GM12801 (cell line): ENCODE results near the gene GP1BB.

ENCODE experiments used
- TF ChIP-seq, protein P1 (sequence below): IDR thresholded peaks from one replicate; pipeline ENCODE4 v1.5.1; 2011; ENCODE audit warnings: control low read depth; ENCODE audit not compliant: insufficient read length; ENCODE audit errors: extremely low read depth

The GP1BB gene

DNA sequence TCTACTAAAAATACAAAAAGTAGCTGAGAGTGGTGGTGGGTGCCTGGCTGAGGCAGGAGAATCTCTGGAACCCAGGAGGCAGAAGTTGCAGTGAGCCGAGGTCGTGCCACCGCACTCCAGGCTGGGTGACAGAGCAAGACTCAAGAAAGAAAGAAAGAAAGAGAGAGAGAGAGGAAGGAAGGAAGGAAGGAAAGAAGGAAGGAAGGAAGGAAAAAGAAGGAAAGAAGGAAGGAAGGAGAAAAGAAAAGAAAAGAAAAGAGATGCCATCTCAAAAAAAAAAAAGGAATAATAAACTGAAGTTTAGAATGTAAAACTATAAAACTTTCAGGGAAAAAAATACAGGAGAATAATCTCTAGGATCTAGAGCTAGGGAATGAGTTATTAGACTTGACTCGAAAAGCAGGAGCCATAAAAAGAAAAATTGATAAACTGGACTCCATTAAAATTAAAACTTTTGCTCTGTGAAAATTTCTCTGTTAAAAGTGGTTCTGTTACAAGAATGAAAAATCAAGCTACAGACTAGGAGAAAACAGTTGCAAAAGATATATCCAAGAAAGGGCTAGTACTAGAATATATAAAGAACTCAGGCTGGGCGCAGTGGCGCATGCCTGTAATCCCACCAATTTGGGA, 22.4 kb upstream of the GP1BB start:
- TF ChIP-seq, protein P1, sequence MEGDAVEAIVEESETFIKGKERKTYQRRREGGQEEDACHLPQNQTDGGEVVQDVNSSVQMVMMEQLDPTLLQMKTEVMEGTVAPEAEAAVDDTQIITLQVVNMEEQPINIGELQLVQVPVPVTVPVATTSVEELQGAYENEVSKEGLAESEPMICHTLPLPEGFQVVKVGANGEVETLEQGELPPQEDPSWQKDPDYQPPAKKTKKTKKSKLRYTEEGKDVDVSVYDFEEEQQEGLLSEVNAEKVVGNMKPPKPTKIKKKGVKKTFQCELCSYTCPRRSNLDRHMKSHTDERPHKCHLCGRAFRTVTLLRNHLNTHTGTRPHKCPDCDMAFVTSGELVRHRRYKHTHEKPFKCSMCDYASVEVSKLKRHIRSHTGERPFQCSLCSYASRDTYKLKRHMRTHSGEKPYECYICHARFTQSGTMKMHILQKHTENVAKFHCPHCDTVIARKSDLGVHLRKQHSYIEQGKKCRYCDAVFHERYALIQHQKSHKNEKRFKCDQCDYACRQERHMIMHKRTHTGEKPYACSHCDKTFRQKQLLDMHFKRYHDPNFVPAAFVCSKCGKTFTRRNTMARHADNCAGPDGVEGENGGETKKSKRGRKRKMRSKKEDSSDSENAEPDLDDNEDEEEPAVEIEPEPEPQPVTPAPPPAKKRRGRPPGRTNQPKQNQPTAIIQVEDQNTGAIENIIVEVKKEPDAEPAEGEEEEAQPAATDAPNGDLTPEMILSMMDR = no peak

DNA sequence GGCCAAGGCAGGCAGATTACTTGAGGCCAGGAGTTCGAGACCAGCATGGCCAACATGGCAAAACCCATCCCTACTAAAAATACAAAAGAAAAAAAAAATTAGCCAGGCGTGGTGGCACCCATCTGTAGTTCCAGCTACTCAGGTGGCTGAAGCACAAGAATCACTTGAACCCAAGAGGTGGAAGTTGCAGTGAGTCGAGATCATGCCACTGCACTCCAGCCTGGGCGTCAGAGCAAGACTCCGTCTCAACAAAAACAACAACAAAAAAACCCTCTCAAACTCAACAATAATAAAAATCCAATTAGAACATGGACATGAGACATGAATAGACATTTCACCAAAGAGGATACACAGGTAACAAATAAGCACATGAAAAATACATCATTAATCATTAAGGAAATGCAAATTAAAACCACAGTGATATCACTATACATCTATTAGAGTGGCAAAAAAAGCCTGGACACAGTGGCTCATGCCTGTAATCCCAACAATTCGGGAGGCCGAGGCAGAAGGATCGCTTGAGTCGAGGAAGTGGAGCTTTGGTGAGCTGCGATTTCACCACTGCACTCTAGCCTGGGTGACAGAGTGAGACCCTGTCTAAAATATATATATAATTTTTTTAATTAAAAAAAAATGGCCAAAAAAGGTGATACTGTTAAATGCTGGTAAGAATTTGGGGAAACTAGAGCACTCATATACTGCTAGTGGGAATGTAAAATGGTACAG, 21.8 kb upstream of the GP1BB start:
- TF ChIP-seq, protein P1 = no peak

DNA sequence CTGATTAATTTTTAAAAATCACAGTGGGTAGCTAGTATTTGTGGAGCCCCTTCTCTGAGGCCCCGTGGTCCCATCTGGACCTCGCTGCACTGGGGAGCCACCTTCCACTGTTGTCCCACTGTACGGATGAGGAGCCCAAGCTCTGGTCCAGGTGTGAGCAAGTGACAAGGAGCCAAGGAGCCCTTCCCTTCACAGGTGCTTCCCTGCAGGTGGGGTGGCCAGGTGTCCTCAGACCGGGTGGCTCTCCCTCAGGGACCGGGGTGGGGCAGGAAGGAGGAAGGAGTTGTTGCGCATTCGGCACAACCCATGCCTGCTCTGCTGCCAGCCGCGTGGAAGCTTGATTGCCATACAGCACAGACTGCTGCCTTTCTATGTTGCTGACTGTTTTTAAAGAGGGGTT, 19.5 kb upstream of the GP1BB start:
- TF ChIP-seq, protein P1 = no peak

DNA sequence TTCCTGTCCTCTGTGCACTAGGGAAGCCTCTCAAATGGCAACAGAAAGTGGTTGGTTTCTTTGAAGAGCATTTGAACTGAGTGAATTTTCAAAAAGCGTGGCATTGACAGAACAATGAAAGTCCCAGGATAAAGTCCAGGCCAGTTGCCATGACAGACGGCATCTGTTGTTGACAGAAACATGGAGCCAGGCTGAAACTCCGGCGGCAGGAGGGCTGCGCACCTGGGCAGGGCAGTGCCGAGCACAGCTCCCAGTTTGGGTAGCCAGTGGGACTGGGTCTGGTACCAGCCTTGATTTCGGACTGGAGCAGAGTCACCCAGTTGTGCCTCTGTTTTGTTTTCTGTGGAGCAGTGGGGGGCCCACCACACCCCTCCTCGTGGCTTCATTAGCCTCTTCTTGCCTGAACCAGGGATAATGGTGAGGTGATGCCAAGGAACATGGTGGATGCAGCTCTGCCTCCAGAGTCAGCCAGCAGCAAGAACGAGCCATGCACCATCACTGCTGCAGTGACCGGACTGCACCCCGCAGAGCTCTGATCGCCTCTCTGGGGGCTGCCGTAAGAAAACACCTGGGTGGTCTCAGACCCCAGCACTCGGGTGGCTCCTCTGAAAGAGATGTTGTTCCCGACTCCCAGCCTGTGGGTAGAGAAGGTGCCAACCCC, 18.9 kb upstream of the GP1BB start:
- TF ChIP-seq, protein P1 = no peak

DNA sequence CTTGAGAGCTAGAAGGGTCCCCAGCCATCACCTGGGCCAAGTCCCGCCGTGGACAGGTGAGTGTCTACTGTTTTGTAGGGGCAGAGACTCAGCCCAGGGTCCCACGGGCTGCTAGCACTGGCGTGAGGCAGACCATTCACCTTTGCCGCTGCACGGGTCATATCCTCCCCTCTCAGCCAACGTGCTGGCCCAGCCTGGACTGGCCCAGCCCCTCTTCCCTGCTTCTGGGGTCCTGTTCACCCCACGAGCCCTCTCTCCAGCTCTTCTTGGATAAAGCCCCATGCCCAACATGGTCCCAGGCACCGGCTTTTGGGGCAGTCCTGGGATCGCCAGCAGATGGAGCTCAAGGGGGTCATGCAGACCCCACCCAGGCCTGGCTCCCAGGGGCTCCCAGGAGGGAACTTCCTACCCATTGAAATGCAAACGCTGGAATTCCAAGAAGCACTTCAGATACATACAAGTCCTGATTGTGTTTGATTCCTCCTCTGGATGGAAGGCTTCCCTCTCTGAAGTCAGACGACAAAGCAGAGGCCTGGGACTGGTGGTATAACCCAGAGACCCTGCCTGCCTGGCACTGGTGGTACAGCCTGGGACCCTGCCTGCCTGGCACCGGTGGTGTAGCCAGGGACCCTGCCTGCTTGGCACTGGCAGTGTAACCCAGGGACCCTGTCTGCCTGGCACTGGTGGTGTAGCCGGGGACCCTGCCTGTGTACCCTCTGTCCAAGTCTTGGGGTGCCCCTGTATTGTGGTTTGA, 18.0 kb upstream of the GP1BB start:
- TF ChIP-seq, protein P1 = no peak

DNA sequence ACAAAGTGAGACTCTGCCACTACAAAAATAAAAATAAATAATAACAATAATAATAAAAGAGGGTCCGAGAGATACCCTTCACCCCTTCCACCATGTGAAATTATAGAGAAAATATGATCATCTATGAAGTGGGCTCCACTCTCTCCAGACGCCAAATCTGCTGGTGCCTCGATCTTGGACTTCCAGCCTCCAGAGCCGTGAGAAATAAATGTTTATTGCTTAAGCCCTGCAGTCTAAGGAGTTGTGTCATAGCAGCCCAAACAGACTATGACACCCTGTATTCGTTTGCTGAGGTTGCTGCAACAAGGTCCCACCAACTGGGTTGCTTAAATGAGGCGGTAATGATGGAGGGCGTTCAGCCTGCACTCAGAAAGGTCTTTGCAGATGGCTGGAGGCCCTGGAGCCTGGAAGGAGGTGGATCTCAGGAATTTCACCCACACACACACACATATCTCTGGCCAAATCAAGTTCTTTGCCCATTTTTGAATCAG, 16.6 kb upstream of the GP1BB start:
- TF ChIP-seq, protein P1 = no peak
